Activated naive CD8-positive, alpha-beta T cell treated with anti-CD3 and anti-CD28 coated beads for 36 hours (primary cell): ENCODE measurements around the gene ASIC3. TPM values are rescaled to one million over a fixed set of nuclear protein-coding genes. Genes with fewer than 3 reads are reported as not detected.

ENCODE experiments used
- DNase-seq: peaks from one replicate; pipeline ENCODE4 v3.0.0; 2021
- H3K27ac Mint-ChIP-seq: one replicate; pipeline ENCODE4 v1.8.0; 2022; ENCODE audit warnings: mild to moderate bottlenecking, moderate library complexity, mixed read lengths
- H3K27me3 Mint-ChIP-seq: one replicate; pipeline ENCODE4 v1.8.0; 2022; ENCODE audit warnings: mild to moderate bottlenecking, mixed read lengths
- H3K36me3 Mint-ChIP-seq: one replicate; pipeline ENCODE4 v1.8.0; 2021; ENCODE audit warnings: mild to moderate bottlenecking, mixed read lengths
- H3K4me1 Mint-ChIP-seq: one replicate; pipeline ENCODE4 v1.8.0; 2021; ENCODE audit warnings: mixed read lengths
- H3K4me3 Mint-ChIP-seq: one replicate; pipeline ENCODE4 v1.8.0; 2022; ENCODE audit warnings: mild to moderate bottlenecking, moderate library complexity, mixed read lengths
- H3K9me3 Mint-ChIP-seq: one replicate; pipeline ENCODE4 v1.8.0; 2022; ENCODE audit warnings: mixed read lengths
- total RNA-seq, 2 experiments: library from RNA; stranded (reverse); gene quantifications; one replicate each; pipeline ENCODE4 v1.2.3, GENCODE V29; 2021

The ASIC3 gene
- total RNA-seq = 1 to 10 TPM; 2.7 to 3.2 TPM

GRCh38 chr7:151047976-151048815 is at the start of gene ASIC3:
Gene ASIC3, plus strand, starts transcription at chr7:151048531. Its CDS starts 355 bp downstream, at chr7:151048886.
- DNase-seq = no peak
- Mint-ChIP-seq H3K27me3 (no peaks in the 10 kb centered on the region), H3K27ac (no peak within 1 kb of the TSS), H3K9me3 (no peaks in the 10 kb centered on the region), H3K4me1 (no peaks in the 10 kb centered on the region), H3K4me3 (no peak within 1 kb of the TSS), H3K36me3 (no peaks in the 10 kb centered on the region)

DNA sequence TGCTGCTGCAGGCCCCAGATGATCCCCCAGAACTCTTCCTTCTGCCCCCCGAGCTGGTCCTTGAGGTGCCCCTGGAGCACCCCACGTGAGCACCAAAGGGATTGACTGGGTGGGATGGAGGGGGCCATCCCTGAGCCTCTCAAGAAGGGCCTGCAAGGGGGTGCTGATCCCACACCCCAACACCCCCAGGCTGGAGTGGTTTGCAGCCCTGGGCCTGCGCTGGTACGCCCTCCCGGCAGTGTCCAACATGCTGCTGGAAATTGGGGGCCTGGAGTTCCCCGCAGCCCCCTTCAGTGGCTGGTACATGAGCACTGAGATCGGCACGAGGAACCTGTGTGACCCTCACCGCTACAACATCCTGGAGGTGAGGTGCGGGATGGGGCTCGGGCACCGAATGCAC is 49.3 kb upstream of the ASIC3 start:
- H3K9me3 Mint-ChIP-seq = no peaks in the 10 kb centered on the region
- H3K4me3 Mint-ChIP-seq = no peak overlapping the region
- no peak overlapping the region for H3K27ac Mint-ChIP-seq
- H3K4me1 Mint-ChIP-seq = peaks cover 13% of the 10 kb centered on the region
- no peaks in the 10 kb centered on the region for H3K36me3 Mint-ChIP-seq
- no peak for DNase-seq
- no peaks in the 10 kb centered on the region for H3K27me3 Mint-ChIP-seq

DNA sequence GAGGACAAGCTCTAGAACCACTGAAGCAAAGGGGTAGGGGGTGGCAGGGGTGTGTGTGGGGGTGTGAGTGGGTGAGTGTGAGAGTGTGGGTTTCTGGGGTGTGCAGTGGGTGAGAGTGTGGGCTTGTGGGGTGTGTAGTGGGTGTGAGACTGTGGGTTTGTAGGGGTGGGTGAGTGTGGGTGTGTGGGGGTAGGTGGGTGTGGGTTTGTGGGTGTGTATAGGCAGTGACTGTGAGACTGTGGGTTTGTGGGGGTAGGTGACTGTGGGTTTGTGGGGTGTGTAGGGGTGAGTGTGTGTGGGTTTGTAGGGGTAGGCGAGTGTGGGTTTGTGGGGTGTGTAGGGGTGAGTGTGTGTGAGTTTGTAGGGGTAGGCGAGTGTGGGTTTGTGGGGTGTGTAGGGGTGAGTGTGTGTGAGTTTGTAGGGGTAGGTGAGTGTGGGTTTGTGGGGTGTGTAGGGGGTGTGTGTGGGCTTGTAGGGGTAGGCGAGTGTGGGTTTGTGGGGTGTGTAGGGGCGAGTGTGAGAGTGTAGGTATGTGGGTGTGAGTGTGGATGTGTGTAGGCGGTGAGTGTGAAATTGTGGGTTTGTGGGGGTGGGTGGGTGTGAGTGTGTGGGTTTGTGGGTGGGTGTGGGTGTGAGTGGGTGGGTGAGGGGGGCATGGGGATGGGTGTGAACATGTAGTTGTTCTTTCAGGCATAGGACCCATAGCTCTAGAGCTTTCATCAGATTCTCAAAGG is 48.7 kb upstream of the ASIC3 start:
- no peak for DNase-seq
- H3K4me1 Mint-ChIP-seq = peaks cover 13% of the 10 kb centered on the region
- H3K4me3 Mint-ChIP-seq = no peak overlapping the region
- no peak overlapping the region for H3K27ac Mint-ChIP-seq
- no peaks in the 10 kb centered on the region for H3K27me3 Mint-ChIP-seq
- no peaks in the 10 kb centered on the region for H3K9me3 Mint-ChIP-seq
- H3K36me3 Mint-ChIP-seq = no peaks in the 10 kb centered on the region

DNA sequence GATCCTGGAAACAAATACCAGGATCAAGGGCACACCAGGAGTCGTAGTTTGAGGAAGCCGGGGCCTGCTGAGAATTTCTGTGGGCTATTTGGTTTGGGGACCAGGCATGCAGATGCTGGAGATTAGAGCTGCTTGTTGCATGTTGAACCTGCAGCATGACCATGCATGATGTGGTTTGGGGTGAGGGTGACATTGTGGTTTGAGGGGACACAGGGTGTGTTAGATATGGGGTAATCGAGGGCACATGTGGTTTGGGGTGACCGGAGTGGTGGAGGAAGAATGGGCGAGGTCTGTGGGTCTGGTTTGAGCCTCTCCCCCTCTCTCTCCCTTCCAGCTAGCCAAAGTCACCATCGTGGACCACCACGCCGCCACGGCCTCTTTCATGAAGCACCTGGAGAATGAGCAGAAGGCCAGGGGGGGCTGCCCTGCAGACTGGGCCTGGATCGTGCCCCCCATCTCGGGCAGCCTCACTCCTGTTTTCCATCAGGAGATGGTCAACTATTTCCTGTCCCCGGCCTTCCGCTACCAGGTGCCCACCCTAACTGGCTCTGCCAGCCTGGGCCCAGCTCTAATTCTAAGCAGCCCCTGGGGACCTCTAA is 47.3 kb upstream of the ASIC3 start:
- Mint-ChIP-seq H3K27me3 (no peaks in the 10 kb centered on the region), H3K9me3 (no peaks in the 10 kb centered on the region), H3K36me3 (no peaks in the 10 kb centered on the region), H3K27ac (no peak overlapping the region), H3K4me1 (peaks cover 12% of the 10 kb centered on the region), H3K4me3 (no peak overlapping the region)
- no peak for DNase-seq

DNA sequence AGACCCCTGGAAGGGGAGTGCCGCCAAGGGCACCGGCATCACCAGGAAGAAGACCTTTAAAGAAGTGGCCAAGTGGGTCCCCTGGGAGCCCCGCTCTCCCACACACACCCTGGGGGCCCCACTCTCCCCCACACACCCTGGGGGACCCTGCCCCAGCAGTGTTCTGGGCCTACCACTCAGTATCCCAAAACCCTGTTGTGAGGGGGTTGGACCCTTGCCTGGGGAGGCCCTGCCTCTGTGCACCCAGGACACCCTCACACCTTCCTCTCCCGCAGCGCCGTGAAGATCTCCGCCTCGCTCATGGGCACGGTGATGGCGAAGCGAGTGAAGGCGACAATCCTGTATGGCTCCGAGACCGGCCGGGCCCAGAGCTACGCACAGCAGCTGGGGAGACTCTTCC is 46.8 kb upstream of the ASIC3 start:
- Mint-ChIP-seq H3K4me1 (peaks cover 10% of the 10 kb centered on the region), H3K4me3 (no peak overlapping the region), H3K36me3 (no peaks in the 10 kb centered on the region), H3K9me3 (no peaks in the 10 kb centered on the region), H3K27me3 (no peaks in the 10 kb centered on the region), H3K27ac (no peak overlapping the region)
- DNase-seq = no peak

GRCh38 chr7:151003572-151003971 is 44.8 kb upstream of the ASIC3 start:
- Mint-ChIP-seq H3K36me3 (no peaks in the 10 kb centered on the region), H3K4me1 (peaks cover 10% of the 10 kb centered on the region), H3K9me3 (no peaks in the 10 kb centered on the region), H3K27me3 (no peaks in the 10 kb centered on the region), H3K27ac (no peak overlapping the region), H3K4me3 (no peak overlapping the region)
- DNase-seq = no peak

DNA sequence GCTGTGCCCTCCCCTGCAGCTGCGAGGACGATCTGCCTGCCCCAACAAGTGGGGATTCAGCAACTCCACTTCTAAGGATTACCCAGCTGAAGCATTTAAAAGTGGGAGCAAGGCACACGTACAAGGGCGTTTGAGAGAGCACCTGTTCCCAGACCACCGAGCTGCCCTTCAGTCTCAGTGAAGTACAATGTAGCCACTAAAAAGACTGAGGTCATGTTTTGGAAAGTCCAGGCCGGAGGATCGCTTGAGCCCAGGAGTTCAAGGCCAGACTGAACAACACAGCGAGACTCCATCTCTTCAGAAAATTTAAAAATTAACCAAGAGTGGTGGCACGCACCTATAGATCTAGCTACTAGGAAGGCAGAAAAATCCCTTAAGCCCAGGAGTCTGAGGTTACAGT is 42.8 kb upstream of the ASIC3 start:
- H3K27me3 Mint-ChIP-seq = no peaks in the 10 kb centered on the region
- peaks cover 15% of the 10 kb centered on the region for H3K4me1 Mint-ChIP-seq
- no peak for DNase-seq
- H3K36me3 Mint-ChIP-seq = no peaks in the 10 kb centered on the region
- H3K4me3 Mint-ChIP-seq = no peak overlapping the region
- no peaks in the 10 kb centered on the region for H3K9me3 Mint-ChIP-seq
- no peak overlapping the region for H3K27ac Mint-ChIP-seq

- H3K4me1 Mint-ChIP-seq = peaks cover 26% of the 10 kb centered on the region
- no peaks in the 10 kb centered on the region for H3K9me3 Mint-ChIP-seq
- no peak for DNase-seq
- no peak overlapping the region for H3K27ac Mint-ChIP-seq
- H3K4me3 Mint-ChIP-seq = no peak overlapping the region
- no peaks in the 10 kb centered on the region for H3K36me3 Mint-ChIP-seq
- no peaks in the 10 kb centered on the region for H3K27me3 Mint-ChIP-seq
Observed at GRCh38 chr7:151006590-151007300, 41.6 kb upstream of the ASIC3 start.

DNA sequence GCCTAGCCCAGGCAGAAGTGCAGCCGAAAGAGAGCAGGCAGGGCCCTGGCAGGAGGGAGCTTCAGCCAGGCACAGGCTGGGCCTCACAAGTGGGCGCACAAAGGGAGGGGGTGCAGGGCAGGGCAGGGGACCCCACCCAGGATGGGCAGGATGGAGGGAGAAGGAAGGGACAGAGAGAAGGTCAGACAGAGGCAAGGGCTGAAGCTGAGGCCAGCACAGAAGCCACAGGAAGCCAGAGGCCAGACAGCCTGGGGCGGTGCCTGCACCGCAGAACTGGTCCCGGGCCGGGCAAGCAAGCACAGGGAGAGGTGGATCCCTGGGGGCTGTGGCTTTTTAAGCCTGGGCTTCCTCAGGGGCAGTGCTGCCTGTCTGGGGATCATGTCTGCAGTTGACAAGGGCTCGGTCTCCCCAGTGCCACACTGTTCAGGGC is 40.8 kb upstream of the ASIC3 start:
- H3K4me3 Mint-ChIP-seq = peak overlapping the region; percentile 81
- no peaks in the 10 kb centered on the region for H3K9me3 Mint-ChIP-seq
- DNase-seq = no peak
- no peaks in the 10 kb centered on the region for H3K27me3 Mint-ChIP-seq
- peak overlapping the region; percentile 83 for H3K27ac Mint-ChIP-seq
- H3K4me1 Mint-ChIP-seq = peaks cover 32% of the 10 kb centered on the region
- peaks cover 3% of the 10 kb centered on the region for H3K36me3 Mint-ChIP-seq

GRCh38 chr7:151008143-151008510 is 40.2 kb upstream of the ASIC3 start:
- peaks cover 39% of the 10 kb centered on the region for H3K4me1 Mint-ChIP-seq
- H3K9me3 Mint-ChIP-seq = no peaks in the 10 kb centered on the region
- H3K27ac Mint-ChIP-seq = peak overlapping the region; percentile 83
- peaks cover 6% of the 10 kb centered on the region for H3K36me3 Mint-ChIP-seq
- H3K27me3 Mint-ChIP-seq = no peaks in the 10 kb centered on the region
- DNase-seq = no peak
- peak overlapping the region; percentile 81 for H3K4me3 Mint-ChIP-seq

DNA sequence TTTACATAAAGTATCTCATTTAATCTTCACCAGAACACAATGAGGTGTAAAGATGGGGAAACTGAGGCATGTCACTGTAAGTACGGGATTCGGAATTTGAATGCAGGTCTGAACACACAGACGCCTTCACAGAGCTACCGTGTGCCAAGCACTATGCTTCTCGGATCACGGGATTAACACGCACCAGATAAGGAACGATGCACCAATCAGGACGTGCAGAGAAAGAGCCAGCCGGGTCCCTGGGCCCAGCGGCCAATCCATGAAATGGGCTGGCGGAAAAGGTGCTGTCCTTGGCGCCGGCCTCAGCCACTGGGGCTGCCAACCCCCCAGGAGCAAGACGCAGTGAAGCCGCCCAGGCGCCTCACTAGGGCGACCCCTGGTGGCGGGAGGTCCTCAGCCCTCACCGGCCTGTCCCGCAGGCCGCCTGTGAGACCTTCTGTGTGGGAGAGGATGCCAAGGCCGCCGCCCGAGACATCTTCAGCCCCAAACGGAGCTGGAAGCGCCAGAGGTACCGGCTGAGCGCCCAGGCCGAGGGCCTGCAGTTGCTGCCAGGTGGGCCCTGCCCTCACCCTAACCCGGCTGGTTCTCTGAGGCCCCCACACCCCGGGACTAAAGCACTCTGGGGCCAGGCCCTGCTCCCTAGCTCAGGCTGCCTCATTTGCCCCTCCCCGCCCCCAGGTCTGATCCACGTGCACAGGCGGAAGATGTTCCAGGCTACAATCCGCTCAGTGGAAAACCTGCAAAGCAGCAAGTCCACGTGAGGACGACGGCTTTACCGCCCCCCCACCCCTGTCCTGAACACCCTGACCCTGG is 39.6 kb upstream of the ASIC3 start:
- Mint-ChIP-seq H3K4me1 (peaks cover 40% of the 10 kb centered on the region), H3K27ac (peak overlapping the region; percentile 83), H3K9me3 (no peaks in the 10 kb centered on the region), H3K36me3 (peaks cover 6% of the 10 kb centered on the region), H3K27me3 (no peaks in the 10 kb centered on the region), H3K4me3 (peak overlapping the region; percentile 81)
- DNase-seq = peak; percentile 87

- Mint-ChIP-seq H3K4me1 (peaks cover 46% of the 10 kb centered on the region), H3K36me3 (peaks cover 6% of the 10 kb centered on the region), H3K9me3 (no peaks in the 10 kb centered on the region), H3K27ac (no peak overlapping the region), H3K4me3 (peak overlapping the region; percentile 25), H3K27me3 (no peaks in the 10 kb centered on the region)
- DNase-seq = no peak
Observed at GRCh38 chr7:151009327-151010036, 38.8 kb upstream of the ASIC3 start.

DNA sequence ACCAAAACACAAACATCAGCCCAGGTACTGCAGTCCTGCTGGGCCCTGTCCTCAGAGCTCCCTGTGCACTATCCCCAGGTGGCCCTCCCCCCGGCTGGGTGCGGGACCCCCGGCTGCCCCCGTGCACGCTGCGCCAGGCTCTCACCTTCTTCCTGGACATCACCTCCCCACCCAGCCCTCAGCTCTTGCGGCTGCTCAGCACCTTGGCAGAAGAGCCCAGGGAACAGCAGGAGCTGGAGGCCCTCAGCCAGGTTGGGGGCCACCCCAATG is 38.4 kb upstream of the ASIC3 start:
- Mint-ChIP-seq H3K4me1 (peaks cover 50% of the 10 kb centered on the region), H3K9me3 (no peaks in the 10 kb centered on the region), H3K27ac (no peak overlapping the region), H3K27me3 (no peaks in the 10 kb centered on the region), H3K4me3 (peak overlapping the region; percentile 25), H3K36me3 (peaks cover 7% of the 10 kb centered on the region)
- DNase-seq = no peak
